GM21360 (cell line): Measurements from ENCODE around the gene SRRM3.
"Not testable (repeated sequence)": the region's sequence is repeated elsewhere in the genome, so short reads cannot be mapped to it uniquely, and the experiment has no call there.

ENCODE experiments used
- ATAC-seq: cut with Tn5 transposase; IDR thresholded peaks from one replicate; pipeline ENCODE4 v1.9.1; 2021; ENCODE audit warnings: mild to moderate bottlenecking, moderate library complexity; ENCODE audit not compliant: unreplicated experiment

SRRM3 gene

GRCh38 chr7:76335417-76335816 is 133.7 kb downstream of the SRRM3 start:
- not testable (repeated sequence) for ATAC-seq

DNA sequence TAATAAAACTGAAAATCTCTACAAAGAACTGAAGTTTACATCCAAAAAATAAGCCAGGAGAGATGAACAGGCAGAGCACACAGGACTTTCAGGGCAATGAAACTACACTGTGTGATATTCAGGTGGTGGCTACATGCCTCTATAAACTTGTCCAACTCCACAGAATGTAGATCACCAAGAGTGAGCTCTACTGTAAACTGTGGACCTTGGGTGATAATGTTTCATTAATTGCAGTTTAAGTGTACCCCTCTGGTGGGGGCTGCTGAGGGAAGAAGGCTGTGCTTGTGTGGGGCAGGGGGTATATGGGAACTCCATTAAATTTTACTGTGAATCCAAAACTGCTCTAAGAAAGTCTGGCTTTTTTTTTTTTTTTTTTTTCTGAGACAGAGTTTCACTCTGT is 134.4 kb downstream of the SRRM3 start:
- ATAC-seq: no peak
